Psoas muscle (tissue), 8 donors: ENCODE measurements around the gene ANKRD7. TPM values are rescaled to one million over a fixed set of nuclear protein-coding genes. Genes with fewer than 3 reads are reported as not detected.

Experiments
- ATAC-seq, 4 donors: fragments of 200-7000 bp; cut with Tn5 transposase; one replicate each; pipeline ENCODE4 v1.9.1; 2020; ENCODE audit warnings: moderate library complexity in 3 of 4, mild to moderate bottlenecking in 2 of 4
- DNase-seq, 2 donors: peaks; one replicate each; pipeline ENCODE4 v3.0.0-alpha.2; 2020
- H3K27ac ChIP-seq: fragments of 200-600 bp; one replicate; pipeline ENCODE4 v1.8.0; 2022
- H3K27me3 ChIP-seq, 3 donors: fragments of 200-600 bp in 1 of 3; one replicate each; pipeline versions ENCODE4 v1.6.1 to v1.8.0; 2013 to 2022; ENCODE audit warnings: low read length in 2 of 3, mild to moderate bottlenecking in 2 of 3, moderate library complexity in 1 of 3; ENCODE audit not compliant: insufficient read depth in 3 of 3
- H3K36me3 ChIP-seq, 2 donors: fragments of 200-600 bp in 1 of 2; one replicate each; pipeline versions ENCODE4 v1.6.1 to v1.8.0; 2013 to 2022; ENCODE audit warnings: low read depth in 1 of 2, mild to moderate bottlenecking in 1 of 2, moderate library complexity in 1 of 2; ENCODE audit not compliant: insufficient read depth in 1 of 2
- H3K4me1 ChIP-seq: fragments of 200-600 bp; one replicate; pipeline ENCODE4 v1.8.0; 2022
- H3K4me3 ChIP-seq: fragments of 200-600 bp; one replicate; pipeline ENCODE4 v1.8.0; 2022; ENCODE audit warnings: mild to moderate bottlenecking
- H3K9me3 ChIP-seq: fragments of 200-600 bp; one replicate; pipeline ENCODE4 v1.8.0; 2022
- CTCF ChIP-seq: fragments of 200-600 bp; IDR thresholded peaks from one replicate; pipeline ENCODE4 v1.8.0; 2022; ENCODE audit warnings: antibody characterized with exemption
- WGBS, 3 donors: extraction: QIAGEN DNeasy Blood & Tissue Kit; methylation state at CpG; one replicate each; pipeline versions ENCODE4 v1.1.6 to v1.1.7; 2013; 5-methylcytosine and 5-hydroxymethylcytosine counted together
- intact Hi-C, 2 donors: fragments of 100-400 bp; cut with DNase I; formaldehyde crosslinking; loops; one replicate each; pipeline versions ENCODE4 v1.11.0 to v1.14.2; 2022
- polyA plus RNA-seq, 3 donors: library from polyadenylated mRNA; stranded (reverse); fragments of 200-250 nt; gene quantifications; one replicate each; pipeline ENCODE4 v1.2.3, GENCODE V29; 2013
- total RNA-seq, 4 donors: library from RNA; stranded (reverse); fragmentation: NEBNext Ultra II Directional in 2 of 4; extraction: Animal tissue kit (Norgen Biotek cat#: 25700) in 2 of 4; gene quantifications; one replicate each; pipeline versions ENCODE4 v1.2.1 to v1.2.4, GENCODE V29; 2021 to 2023
- donor health status: healthy with polysubstance abuse.
- donor health status: DM: no; HTN: no; CAD: no; lungs with moderate emphysema.
- donor health status: Bipolar disorder and iron deficiency.
- donor health status: healthy.
- donor health status: DM: yes; HTN: yes; CAD: no.
- donor health status: DM: no; HTN: no; CAD: no.
- donor health status: DM: no; HTN: no; CAD: no.
- donor health status: DM: yes; HTN: yes; CAD: no.

ANKRD7 gene
- total and polyA plus RNA-seq, 7 donors, result 0.15 to 0.82 (median 0.40) TPM; not detected in 2

GRCh38 chr7:118252087-118252486, 27.6 kb downstream of the ANKRD7 start:
- no peak overlapping the region for H3K4me3 ChIP-seq
- no peak for DNase-seq
- no peaks in the 10 kb centered on the region for H3K27me3 ChIP-seq
- 93 to 94% (median 94%) methylated on average over 1 of the region's 1 CpG for WGBS, 3 donors
- no peaks in the 10 kb centered on the region for H3K9me3 ChIP-seq
- H3K4me1 ChIP-seq, result no peaks in the 10 kb centered on the region
- H3K36me3 ChIP-seq, result no peaks in the 10 kb centered on the region
- no peak for TF ChIP-seq CTCF
- no peak overlapping the region for H3K27ac ChIP-seq
- no peak for ATAC-seq
- intact Hi-C loops, result no loop called here

- DNase-seq, result no peak
- no peak for ATAC-seq
- no peak overlapping the region for H3K27ac ChIP-seq
- whole genome bisulfite sequencing, 3 donors, result 90 to 97% (median 92%) methylated on average over 2 of the region's 2 CpGs
- intact Hi-C loops, result no loop called here
- no peaks in the 10 kb centered on the region for H3K4me1 ChIP-seq
- no peak for TF ChIP-seq CTCF
- H3K27me3 ChIP-seq, result no peaks in the 10 kb centered on the region
- no peaks in the 10 kb centered on the region for H3K9me3 ChIP-seq
- H3K36me3 ChIP-seq, result no peaks in the 10 kb centered on the region
- H3K4me3 ChIP-seq, result no peak overlapping the region
Observed at GRCh38 chr7:118259115-118259514, 34.6 kb downstream of the ANKRD7 start.

GRCh38 chr7:118264836-118265235, 40.3 kb downstream of the ANKRD7 start:
- H3K27ac ChIP-seq, result no peak overlapping the region
- H3K9me3 ChIP-seq, result peaks cover 4% of the 10 kb centered on the region
- no peaks in the 10 kb centered on the region for H3K4me1 ChIP-seq
- no peaks in the 10 kb centered on the region for H3K36me3 ChIP-seq
- no peaks in the 10 kb centered on the region for H3K27me3 ChIP-seq
- no peak for ATAC-seq
- DNase-seq, result no peak
- H3K4me3 ChIP-seq, result no peak overlapping the region
- intact Hi-C loops, result no loop called here
- no peak for TF ChIP-seq CTCF

GRCh38 chr7:118280319-118281012, 56.0 kb downstream of the ANKRD7 start:
- DNase-seq (no peak), ATAC-seq (no peak)
- 75 to 83% (median 81%) methylated on average over 2 of the region's 2 CpGs for WGBS, 3 donors
- no peak overlapping the region for H3K4me3 ChIP-seq
- no peak overlapping the region for H3K27ac ChIP-seq
- no peaks in the 10 kb centered on the region for H3K9me3 ChIP-seq
- intact Hi-C loops, result no loop called here
- no peaks in the 10 kb centered on the region for H3K27me3 ChIP-seq
- no peaks in the 10 kb centered on the region for H3K36me3 ChIP-seq
- no peak for TF ChIP-seq CTCF
- H3K4me1 ChIP-seq, result no peaks in the 10 kb centered on the region

GRCh38 chr7:118281196-118281595, 56.7 kb downstream of the ANKRD7 start:
- 49 to 69% (median 56%) methylated on average over 3 of the region's 3 CpGs for WGBS, 3 donors
- Histone ChIP-seq H3K4me1 (no peaks in the 10 kb centered on the region), H3K27me3 (no peaks in the 10 kb centered on the region), H3K9me3 (no peaks in the 10 kb centered on the region), H3K36me3 (no peaks in the 10 kb centered on the region), H3K4me3 (no peak overlapping the region), H3K27ac (no peak overlapping the region)
- ATAC-seq (no peak), DNase-seq (no peak)
- intact Hi-C loops, result no loop called here
- no peak for TF ChIP-seq CTCF
